GM12878 (cell line): ENCODE data around the gene ALDH1L2.

Source experiments
- ATF3 ChIP-seq: IDR thresholded peaks from 2 replicates; pipeline ENCODE4 v1.6.1; 2011; ENCODE audit warnings: low read depth, mild to moderate bottlenecking, low read length, moderate library complexity, borderline replicate concordance; ENCODE audit errors: extremely low read depth
- BCL11A ChIP-seq: IDR thresholded peaks from 2 replicates; pipeline ENCODE4 v1.6.1; 2011; ENCODE audit warnings: low read depth, low read length
- BRCA1 ChIP-seq: IDR thresholded peaks from 2 replicates; pipeline ENCODE4 v1.6.1; 2011; ENCODE audit warnings: low read depth, low read length, improper control_type of control experiment
- CTCF ChIP-seq, 3 experiments: IDR thresholded peaks in 2 of 3; conservative IDR thresholded peaks in 1 of 3; 2 replicates each; pipeline ENCODE4 v1.5.1; 2011; ENCODE audit warnings: low read depth in 3 of 3, low read length in 3 of 3, mild to moderate bottlenecking in 3 of 3, control low read depth in 2 of 3, moderate library complexity in 2 of 3, inconsistent platforms in 1 of 3, mixed read lengths in 1 of 3; ENCODE audit not compliant: control insufficient read depth in 2 of 3, insufficient read depth in 1 of 3; ENCODE audit errors: extremely low read depth in 1 of 3
- EP300 ChIP-seq, 2 experiments: fragments of 150-350 bp in 1 of 2; IDR thresholded peaks; 2 replicates each; pipeline ENCODE4 v1.6.1; 2011 to 2012; ENCODE audit warnings: low read depth in 2 of 2, low read length in 2 of 2, borderline replicate concordance in 1 of 2, improper control_type of control experiment in 1 of 2, inconsistent platforms in 1 of 2; ENCODE audit not compliant: control insufficient read depth in 1 of 2
- MXI1 ChIP-seq: fragments of 150-350 bp; IDR thresholded peaks from 2 replicates; pipeline ENCODE4 v1.6.1; 2011; ENCODE audit warnings: low read depth, mild to moderate bottlenecking, inconsistent platforms, low read length, improper control_type of control experiment
- PML ChIP-seq: IDR thresholded peaks from 2 replicates; pipeline ENCODE4 v1.6.1; 2012; ENCODE audit warnings: low read length, inconsistent platforms
- POLR2A ChIP-seq: IDR thresholded peaks from 2 replicates; pipeline ENCODE4 v1.6.1; 2011; ENCODE audit warnings: low read depth, mild to moderate bottlenecking, low read length
- RAD21 ChIP-seq: IDR thresholded peaks from 2 replicates; pipeline ENCODE4 v1.6.1; 2011; ENCODE audit warnings: mild to moderate bottlenecking, low read depth, low read length, moderate library complexity; ENCODE audit not compliant: insufficient read depth
- RELB ChIP-seq: fragments of 450-650 bp; IDR thresholded peaks from 2 replicates; pipeline ENCODE4 v1.6.1; 2017; ENCODE audit warnings: low read depth, mild to moderate bottlenecking, moderate library complexity
- SIN3A ChIP-seq: IDR thresholded peaks from 2 replicates; pipeline ENCODE4 v1.6.1; 2012; ENCODE audit warnings: low read depth, low read length, improper control_type of control experiment
- SUZ12 ChIP-seq: fragments of 200-600 bp; sonication (generic); IDR thresholded peaks from one replicate; pipeline ENCODE4 v1.6.1; 2018; ENCODE audit warnings: antibody characterized with exemption, mild to moderate bottlenecking; ENCODE audit not compliant: unreplicated experiment
- USF1 ChIP-seq: IDR thresholded peaks from 2 replicates; pipeline ENCODE4 v1.6.1; 2011; ENCODE audit warnings: borderline replicate concordance, low read depth, mild to moderate bottlenecking, moderate library complexity, mixed read lengths, low read length; ENCODE audit not compliant: insufficient read depth; ENCODE audit errors: extremely low read length
- ZBTB4 ChIP-seq: fragments of 450-650 bp; formaldehyde crosslinking; IDR thresholded peaks from 2 replicates; pipeline ENCODE4 v1.4.0; 2022; ENCODE audit warnings: mild to moderate bottlenecking, moderate library complexity

- TF ChIP-seq CTCF (IDR thresholded peaks at IDR 0.05 in 2 of 3, conservative IDR thresholded peaks at IDR 0.05 in 1 of 3; ENCODE audit: control insufficient read depth in 2 of 3, extremely low read depth in 1 of 3, insufficient read depth in 1 of 3, low read depth in 3 of 3, low read length in 3 of 3) (no peak), MXI1 (no peak), PML (no peak), POLR2A (no peak), ZBTB4 (CRISPR knock-in tag) (no peak), RELB (no peak), SUZ12 (no peak), ATF3 (no peak), SIN3A (no peak), USF1 (no peak), BCL11A (no peak), EP300 (IDR thresholded peaks at IDR 0.05; ENCODE audit: borderline replicate concordance in 1 of 2, control insufficient read depth in 1 of 2, low read depth in 2 of 2, low read length in 2 of 2) (no peak), RAD21 (no peak), BRCA1 (no peak)
Observed at GRCh38 chr12:105057174-105057573, 27.1 kb downstream of the ALDH1L2 start.
